ENCODE measurements around the gene SDCBP2. TPM values are rescaled to one million over a fixed set of nuclear protein-coding genes. Genes with fewer than 3 reads are reported as not detected.
A peak's percentile ranks its signal among the peaks of the same experiment; 100 is the strongest.

The SDCBP2 gene
- total RNA-seq, 2 donors from 2014 or later: 1.5 to 5.1 TPM

DNA sequence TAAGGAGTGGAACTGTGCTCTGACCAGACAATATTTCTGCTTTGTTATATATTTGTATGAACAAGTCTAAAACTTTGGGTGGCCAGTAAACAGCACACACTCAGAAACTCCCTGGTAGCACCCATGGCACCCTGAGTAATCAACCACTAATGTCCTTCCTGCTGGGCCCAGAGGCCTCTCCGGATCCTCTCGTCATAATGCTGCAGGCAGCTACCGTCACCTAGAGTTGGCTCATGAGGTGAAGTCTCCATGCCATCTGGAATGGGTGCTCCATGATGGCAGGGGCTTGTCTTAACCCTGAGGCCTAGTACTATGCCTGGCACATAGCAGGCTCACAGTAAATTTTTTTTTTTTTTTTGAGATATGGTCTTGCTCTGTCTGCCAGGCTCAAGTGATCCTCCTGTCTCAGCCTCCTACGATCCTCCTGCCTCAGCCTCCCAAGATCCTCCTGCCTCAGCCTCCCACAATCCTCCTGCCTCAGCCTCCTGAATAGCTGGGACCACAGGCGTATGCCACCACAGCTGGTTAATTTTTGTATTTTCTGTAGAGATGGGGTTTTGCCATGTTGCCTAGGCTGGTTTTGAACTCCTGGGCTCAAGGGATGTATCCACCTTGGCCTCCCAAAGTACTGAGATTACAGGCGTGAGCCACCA, 3.0 kb upstream of the SDCBP2 start:
- H3K36me3 ChIP-seq (ENCODE audit: control insufficient read depth, insufficient read depth, low read length): peaks cover 16% of the 10 kb centered on the region
- no peak overlapping the region for H3K9ac ChIP-seq (ENCODE audit: extremely low read depth, low read length, poor library complexity, severe bottlenecking)
- H3K4me3 Mint-ChIP-seq: no peak overlapping the region
- no peaks in the 10 kb centered on the region for H3K9me3 ChIP-seq (ENCODE audit: control insufficient read depth, low read length)
- peak; percentile 13 for DNase-seq
- peaks cover 2% of the 10 kb centered on the region for H3K4me1 ChIP-seq (ENCODE audit: control insufficient read depth, insufficient read depth, low read length)
- no peaks in the 10 kb centered on the region for H3K9me3 Mint-ChIP-seq
- TF ChIP-seq, protein P1, sequence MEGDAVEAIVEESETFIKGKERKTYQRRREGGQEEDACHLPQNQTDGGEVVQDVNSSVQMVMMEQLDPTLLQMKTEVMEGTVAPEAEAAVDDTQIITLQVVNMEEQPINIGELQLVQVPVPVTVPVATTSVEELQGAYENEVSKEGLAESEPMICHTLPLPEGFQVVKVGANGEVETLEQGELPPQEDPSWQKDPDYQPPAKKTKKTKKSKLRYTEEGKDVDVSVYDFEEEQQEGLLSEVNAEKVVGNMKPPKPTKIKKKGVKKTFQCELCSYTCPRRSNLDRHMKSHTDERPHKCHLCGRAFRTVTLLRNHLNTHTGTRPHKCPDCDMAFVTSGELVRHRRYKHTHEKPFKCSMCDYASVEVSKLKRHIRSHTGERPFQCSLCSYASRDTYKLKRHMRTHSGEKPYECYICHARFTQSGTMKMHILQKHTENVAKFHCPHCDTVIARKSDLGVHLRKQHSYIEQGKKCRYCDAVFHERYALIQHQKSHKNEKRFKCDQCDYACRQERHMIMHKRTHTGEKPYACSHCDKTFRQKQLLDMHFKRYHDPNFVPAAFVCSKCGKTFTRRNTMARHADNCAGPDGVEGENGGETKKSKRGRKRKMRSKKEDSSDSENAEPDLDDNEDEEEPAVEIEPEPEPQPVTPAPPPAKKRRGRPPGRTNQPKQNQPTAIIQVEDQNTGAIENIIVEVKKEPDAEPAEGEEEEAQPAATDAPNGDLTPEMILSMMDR (conservative IDR thresholded peaks at IDR 0.05): no peak
- no peak overlapping the region for H3K27ac ChIP-seq (ENCODE audit: low read depth, low read length)
- 96 to 100% methylated on average over 2 to 6 of the region's 6 CpGs for WGBS, 2 experiments (ENCODE audit: insufficient coverage in 1 of 2, insufficient read length in 1 of 2)
- H3K36me3 Mint-ChIP-seq (ENCODE audit: low read depth): peaks cover 31% of the 10 kb centered on the region
- H3K4me1 Mint-ChIP-seq: peaks cover 7% of the 10 kb centered on the region
- no peaks in the 10 kb centered on the region for H3K27me3 ChIP-seq (ENCODE audit: control insufficient read depth, insufficient read depth, low read length, poor library complexity, severe bottlenecking)
- no peaks in the 10 kb centered on the region for H3K27me3 Mint-ChIP-seq (ENCODE audit: insufficient read depth)
- H3K27ac Mint-ChIP-seq: no peak overlapping the region
- H3K4me3 ChIP-seq (ENCODE audit: low read length): no peak overlapping the region

DNA sequence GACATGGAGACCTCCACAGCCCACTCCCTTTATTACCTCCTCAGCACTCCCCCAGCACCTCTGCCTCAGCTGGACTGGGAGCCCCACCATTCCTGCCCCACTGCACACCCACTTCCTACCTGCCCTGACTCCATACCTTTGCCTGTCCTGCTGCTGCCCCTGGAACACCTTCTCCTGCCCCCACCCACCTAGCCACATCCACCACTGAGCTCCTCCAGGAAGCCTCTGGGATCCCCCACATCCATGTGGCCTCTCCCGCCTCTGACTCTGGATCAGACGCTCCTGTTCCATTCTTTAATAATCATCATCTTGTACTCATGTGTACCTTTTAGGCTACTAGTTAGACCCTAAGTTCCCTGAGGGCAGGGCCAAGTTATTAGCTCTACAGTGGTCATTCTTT, 2.2 kb upstream of the SDCBP2 start:
- TF ChIP-seq, protein P1 (conservative IDR thresholded peaks at IDR 0.05): no peak
- H3K9me3 ChIP-seq (ENCODE audit: control insufficient read depth, low read length): no peaks in the 10 kb centered on the region
- no peak overlapping the region for H3K27ac Mint-ChIP-seq
- 91 to 100% methylated on average over 2 of the region's 2 CpGs for WGBS, 2 experiments (ENCODE audit: insufficient coverage in 1 of 2, insufficient read length in 1 of 2)
- no peaks in the 10 kb centered on the region for H3K27me3 ChIP-seq (ENCODE audit: control insufficient read depth, insufficient read depth, low read length, poor library complexity, severe bottlenecking)
- peaks cover 7% of the 10 kb centered on the region for H3K4me1 Mint-ChIP-seq
- H3K4me3 ChIP-seq (ENCODE audit: low read length): no peak overlapping the region
- peaks cover 5% of the 10 kb centered on the region for H3K4me1 ChIP-seq (ENCODE audit: control insufficient read depth, insufficient read depth, low read length)
- DNase-seq: peak; percentile 16
- no peak overlapping the region for H3K9ac ChIP-seq (ENCODE audit: extremely low read depth, low read length, poor library complexity, severe bottlenecking)
- H3K36me3 ChIP-seq (ENCODE audit: control insufficient read depth, insufficient read depth, low read length): peaks cover 16% of the 10 kb centered on the region
- no peaks in the 10 kb centered on the region for H3K27me3 Mint-ChIP-seq (ENCODE audit: insufficient read depth)
- H3K4me3 Mint-ChIP-seq: no peak overlapping the region
- H3K9me3 Mint-ChIP-seq: no peaks in the 10 kb centered on the region
- H3K27ac ChIP-seq (ENCODE audit: low read depth, low read length): no peak overlapping the region
- peaks cover 31% of the 10 kb centered on the region for H3K36me3 Mint-ChIP-seq (ENCODE audit: low read depth)

DNA sequence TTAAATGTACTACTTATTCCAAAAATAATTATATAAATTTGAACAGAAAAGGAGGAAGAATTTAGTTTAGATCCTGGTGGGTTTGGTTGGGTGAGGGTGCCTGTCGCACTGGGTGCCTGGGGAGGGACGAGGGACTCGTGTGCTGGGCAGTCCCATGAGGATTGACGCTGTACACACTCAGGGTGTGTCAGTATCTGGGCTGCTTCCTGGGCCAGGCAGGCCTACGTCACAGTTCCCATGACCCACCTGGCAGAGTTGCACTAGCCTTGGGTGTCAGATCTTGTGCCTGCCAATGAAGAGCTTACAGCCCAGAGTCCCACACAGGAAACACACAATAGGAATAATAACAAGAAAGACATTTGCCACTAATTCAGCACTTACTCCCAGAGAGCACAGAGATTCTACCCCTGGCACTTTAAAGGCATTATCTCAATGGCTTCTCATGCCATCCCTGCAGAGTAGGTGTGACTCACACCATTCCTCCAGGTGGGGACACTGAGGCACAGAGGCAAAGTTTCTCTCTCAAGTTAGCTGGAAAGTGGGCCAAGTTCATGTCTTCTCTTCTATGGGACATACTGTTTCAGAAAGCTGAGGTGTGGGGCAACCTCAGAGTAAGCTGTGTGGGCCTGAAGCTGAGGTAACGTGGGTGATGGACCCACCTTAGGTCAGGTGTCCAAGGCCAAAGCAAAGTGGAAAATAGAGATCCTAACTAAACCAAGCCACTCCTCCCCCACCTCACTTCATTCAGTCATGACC, 1.3 kb upstream of the SDCBP2 start:
- Histone ChIP-seq H3K27ac (ENCODE audit: low read depth, low read length) (no peak overlapping the region), H3K27me3 (ENCODE audit: control insufficient read depth, insufficient read depth, low read length, poor library complexity, severe bottlenecking) (no peaks in the 10 kb centered on the region), H3K9me3 (ENCODE audit: control insufficient read depth, low read length) (no peaks in the 10 kb centered on the region), H3K36me3 (ENCODE audit: control insufficient read depth, insufficient read depth, low read length) (peaks cover 16% of the 10 kb centered on the region), H3K4me3 (ENCODE audit: low read length) (no peak overlapping the region), H3K4me1 (ENCODE audit: control insufficient read depth, insufficient read depth, low read length) (peaks cover 5% of the 10 kb centered on the region), H3K9ac (ENCODE audit: extremely low read depth, low read length, poor library complexity, severe bottlenecking) (no peak overlapping the region)
- Mint-ChIP-seq H3K27me3 (ENCODE audit: insufficient read depth) (no peaks in the 10 kb centered on the region), H3K36me3 (ENCODE audit: low read depth) (peaks cover 31% of the 10 kb centered on the region), H3K27ac (no peak overlapping the region), H3K4me1 (peaks cover 7% of the 10 kb centered on the region), H3K4me3 (no peak overlapping the region), H3K9me3 (no peaks in the 10 kb centered on the region)
- peak; percentile 12 for DNase-seq
- 95 to 96% methylated on average over 4 to 6 of the region's 6 CpGs for WGBS, 2 experiments (ENCODE audit: insufficient coverage in 1 of 2, insufficient read length in 1 of 2)
- TF ChIP-seq, protein P1 (conservative IDR thresholded peaks at IDR 0.05): no peak
